Kidney glomerular epithelial cell (primary cell): ENCODE results near the gene AURKAIP1.

Source experiments
- DNase-seq: peaks from one replicate; lab custom pipeline; 2025; lab: John Stamatoyannopoulos, UW

Gene AURKAIP1

GRCh38 chr1:1361233-1361981 lies 13.6 kb downstream of the AURKAIP1 start:
- no peak for DNase-seq

- DNase-seq, result peak; percentile 89
Observed at GRCh38 chr1:1360506-1361169, 14.4 kb downstream of the AURKAIP1 start.

- no peak for DNase-seq
Observed at GRCh38 chr1:1359664-1360468, 15.1 kb downstream of the AURKAIP1 start.

- DNase-seq, result no peak
Observed at GRCh38 chr1:1359308-1359663, 15.7 kb downstream of the AURKAIP1 start.

- peak; percentile 53 for DNase-seq
Observed at GRCh38 chr1:1358433-1359271, 16.4 kb downstream of the AURKAIP1 start, which contains the start of gene MXRA8. Gene MXRA8 (minus strand): TSS chr1:1358555. CDS start chr1:1358504, 51 bp downstream.

GRCh38 chr1:1357871-1358432 lies 17.1 kb downstream of the AURKAIP1 start:
- DNase-seq, result peak; percentile 40

GRCh38 chr1:1356796-1357401 lies 18.1 kb downstream of the AURKAIP1 start:
- no peak for DNase-seq

GRCh38 chr1:1356166-1356795 lies 18.7 kb downstream of the AURKAIP1 start:
- DNase-seq, result no peak

GRCh38 chr1:1355416-1355815 lies 19.6 kb downstream of the AURKAIP1 start:
- no peak for DNase-seq

- DNase-seq, result no peak
Observed at GRCh38 chr1:1354271-1355247, 20.4 kb downstream of the AURKAIP1 start.

GRCh38 chr1:1353389-1354151 lies 21.4 kb downstream of the AURKAIP1 start:
- no peak for DNase-seq

- DNase-seq, result no peak
Observed at GRCh38 chr1:1352786-1353388, 22.1 kb downstream of the AURKAIP1 start.

GRCh38 chr1:1351511-1352427 lies 23.2 kb downstream of the AURKAIP1 start:
- DNase-seq, result no peak

GRCh38 chr1:1349256-1350012 lies 25.6 kb downstream of the AURKAIP1 start, which contains the start of gene DVL1:
Gene DVL1 (minus strand): TSS chr1:1349418. CDS start chr1:1349065, 353 bp downstream.
- peak; percentile 18 for DNase-seq

GRCh38 chr1:1348420-1349255 lies 26.4 kb downstream of the AURKAIP1 start:
- no peak for DNase-seq
